Mesendoderm (in vitro differentiated cells): Measurements from ENCODE around the gene NEK8.

Source experiments
- DNase-seq: peaks from one replicate; pipeline ENCODE4 v3.0.0; 2013
- H2AK5ac ChIP-seq: 2 replicates; pipeline ENCODE4 v1.6.1; 2013; ENCODE audit warnings: low read length, inconsistent platforms
- H2BK120ac ChIP-seq: 2 replicates; pipeline ENCODE4 v1.6.1; 2013; ENCODE audit warnings: low read depth, mild to moderate bottlenecking, low read length, moderate library complexity, mixed read lengths
- H2BK15ac ChIP-seq: replicated peaks from 2 replicates; pipeline ENCODE4 v1.6.1; 2013; ENCODE audit warnings: low read depth, mild to moderate bottlenecking, moderate library complexity
- H2BK5ac ChIP-seq: 2 replicates; pipeline ENCODE4 v1.6.1; 2013; ENCODE audit warnings: low read length, inconsistent platforms
- H3K18ac ChIP-seq: 2 replicates; pipeline ENCODE4 v1.6.1; 2013; ENCODE audit warnings: mild to moderate bottlenecking, low read length, mixed read lengths
- H3K23ac ChIP-seq: one replicate; pipeline ENCODE4 v1.6.1; 2013; ENCODE audit warnings: low read length
- H3K27ac ChIP-seq: 2 replicates; pipeline ENCODE4 v1.5.1; 2013; ENCODE audit warnings: low read depth, mild to moderate bottlenecking, inconsistent platforms, low read length, moderate library complexity
- H3K27me3 ChIP-seq: 2 replicates; pipeline ENCODE4 v1.6.1; 2013; ENCODE audit warnings: low read length, control low read depth, mild to moderate bottlenecking, inconsistent platforms; ENCODE audit not compliant: insufficient read depth, poor library complexity
- H3K36me3 ChIP-seq: 2 replicates; pipeline ENCODE4 v1.6.1; 2013; ENCODE audit warnings: low read length, inconsistent platforms; ENCODE audit not compliant: control insufficient read depth, insufficient read depth
- H3K4ac ChIP-seq: one replicate; pipeline ENCODE4 v1.6.1; 2013; ENCODE audit warnings: low read depth, mild to moderate bottlenecking, low read length, moderate library complexity
- H3K4me1 ChIP-seq: 2 replicates; pipeline ENCODE4 v1.6.1; 2013; ENCODE audit warnings: low read depth, low read length, inconsistent platforms; ENCODE audit not compliant: control insufficient read depth
- H3K4me2 ChIP-seq: 2 replicates; pipeline ENCODE4 v1.6.1; 2013; ENCODE audit warnings: low read length
- H3K4me3 ChIP-seq: 2 replicates; pipeline ENCODE4 v1.5.1; 2013; ENCODE audit warnings: mild to moderate bottlenecking, low read length
- H3K56ac ChIP-seq: one replicate; pipeline ENCODE4 v1.6.1; 2013; ENCODE audit warnings: low read length
- H3K79me1 ChIP-seq: 2 replicates; pipeline ENCODE4 v1.6.1; 2013; ENCODE audit warnings: low read length, inconsistent platforms
- H3K79me2 ChIP-seq: 2 replicates; pipeline ENCODE4 v1.6.1; 2013; ENCODE audit warnings: mild to moderate bottlenecking, low read length; ENCODE audit not compliant: control insufficient read depth, insufficient read depth
- H3K9ac ChIP-seq: 2 replicates; pipeline ENCODE4 v1.6.1; 2013; ENCODE audit warnings: low read length, inconsistent platforms
- H4K5ac ChIP-seq: one replicate; pipeline ENCODE4 v1.6.1; 2013; ENCODE audit warnings: low read length
- H4K8ac ChIP-seq: one replicate; pipeline ENCODE4 v1.6.1; 2013; ENCODE audit warnings: low read depth, mild to moderate bottlenecking, control low read depth, low read length, moderate library complexity
- WGBS: extraction: QIAGEN DNeasy Blood & Tissue Kit; methylation state at CpG from one replicate; pipeline ENCODE4 v1.1.7; 2013; ENCODE audit warnings: low lambda C conversion rate, missing lambda C conversion rate; ENCODE audit not compliant: insufficient coverage; ENCODE audit errors: extremely low coverage; 5-methylcytosine and 5-hydroxymethylcytosine counted together

Gene NEK8

GRCh38 chr17:28747051-28747691 lies 18.6 kb downstream of the NEK8 start:
- Histone ChIP-seq H3K4me1 (peaks cover 11% of the 10 kb centered on the region), H2BK120ac (no peak overlapping the region), H2AK5ac (no peak overlapping the region), H3K18ac (no peak overlapping the region), H3K23ac (no peak overlapping the region), H3K79me1 (peaks cover 30% of the 10 kb centered on the region), H2BK15ac (no peak overlapping the region), H3K36me3 (peaks cover 37% of the 10 kb centered on the region), H3K4me2 (peak overlapping the region; percentile 19), H3K9ac (peak overlapping the region; percentile 91), H4K8ac (no peak overlapping the region), H3K4ac (no peak overlapping the region), H3K4me3 (no peak overlapping the region), H3K27ac (peak overlapping the region; percentile 18), H4K5ac (no peak overlapping the region), H3K56ac (peak overlapping the region; percentile 94), H3K79me2 (peaks cover 40% of the 10 kb centered on the region), H2BK5ac (no peak overlapping the region), H3K27me3 (no peaks in the 10 kb centered on the region)
- peak; percentile 78 for DNase-seq
- WGBS: no CpG with 5 or more reads among the region's 7 CpGs

GRCh38 chr17:28747801-28748750 lies 19.5 kb downstream of the NEK8 start:
- H4K8ac ChIP-seq: no peak overlapping the region
- peaks cover 30% of the 10 kb centered on the region for H3K79me1 ChIP-seq
- H3K9ac ChIP-seq: no peak overlapping the region
- no peak overlapping the region for H2BK120ac ChIP-seq
- peaks cover 40% of the 10 kb centered on the region for H3K36me3 ChIP-seq
- DNase-seq: no peak
- no peak overlapping the region for H3K4me2 ChIP-seq
- H3K27ac ChIP-seq: peak overlapping the region; percentile 3
- H3K79me2 ChIP-seq: peaks cover 40% of the 10 kb centered on the region
- peak overlapping the region; percentile 34 for H3K56ac ChIP-seq
- H2BK5ac ChIP-seq: no peak overlapping the region
- WGBS: no CpG with 5 or more reads among the region's 18 CpGs
- H2AK5ac ChIP-seq: no peak overlapping the region
- H2BK15ac ChIP-seq: no peak overlapping the region
- H3K4ac ChIP-seq: no peak overlapping the region
- H4K5ac ChIP-seq: no peak overlapping the region
- no peak overlapping the region for H3K4me3 ChIP-seq
- no peak overlapping the region for H3K18ac ChIP-seq
- peaks cover 11% of the 10 kb centered on the region for H3K4me1 ChIP-seq
- no peaks in the 10 kb centered on the region for H3K27me3 ChIP-seq
- no peak overlapping the region for H3K23ac ChIP-seq

GRCh38 chr17:28748852-28749515 lies 20.4 kb downstream of the NEK8 start:
- no peak overlapping the region for H2BK5ac ChIP-seq
- H3K9ac ChIP-seq: no peak overlapping the region
- H2BK120ac ChIP-seq: no peak overlapping the region
- H3K36me3 ChIP-seq: peaks cover 40% of the 10 kb centered on the region
- H3K27ac ChIP-seq: no peak overlapping the region
- H3K4ac ChIP-seq: no peak overlapping the region
- no peak overlapping the region for H3K4me2 ChIP-seq
- H3K4me1 ChIP-seq: peaks cover 11% of the 10 kb centered on the region
- H3K23ac ChIP-seq: no peak overlapping the region
- H4K8ac ChIP-seq: no peak overlapping the region
- H3K79me2 ChIP-seq: peaks cover 40% of the 10 kb centered on the region
- no peak overlapping the region for H4K5ac ChIP-seq
- DNase-seq: no peak
- H2BK15ac ChIP-seq: no peak overlapping the region
- H3K27me3 ChIP-seq: no peaks in the 10 kb centered on the region
- no peak overlapping the region for H2AK5ac ChIP-seq
- H3K79me1 ChIP-seq: peaks cover 30% of the 10 kb centered on the region
- no CpG with 5 or more reads among the region's 18 CpGs for WGBS
- H3K4me3 ChIP-seq: no peak overlapping the region
- H3K18ac ChIP-seq: no peak overlapping the region
- H3K56ac ChIP-seq: no peak overlapping the region

DNA sequence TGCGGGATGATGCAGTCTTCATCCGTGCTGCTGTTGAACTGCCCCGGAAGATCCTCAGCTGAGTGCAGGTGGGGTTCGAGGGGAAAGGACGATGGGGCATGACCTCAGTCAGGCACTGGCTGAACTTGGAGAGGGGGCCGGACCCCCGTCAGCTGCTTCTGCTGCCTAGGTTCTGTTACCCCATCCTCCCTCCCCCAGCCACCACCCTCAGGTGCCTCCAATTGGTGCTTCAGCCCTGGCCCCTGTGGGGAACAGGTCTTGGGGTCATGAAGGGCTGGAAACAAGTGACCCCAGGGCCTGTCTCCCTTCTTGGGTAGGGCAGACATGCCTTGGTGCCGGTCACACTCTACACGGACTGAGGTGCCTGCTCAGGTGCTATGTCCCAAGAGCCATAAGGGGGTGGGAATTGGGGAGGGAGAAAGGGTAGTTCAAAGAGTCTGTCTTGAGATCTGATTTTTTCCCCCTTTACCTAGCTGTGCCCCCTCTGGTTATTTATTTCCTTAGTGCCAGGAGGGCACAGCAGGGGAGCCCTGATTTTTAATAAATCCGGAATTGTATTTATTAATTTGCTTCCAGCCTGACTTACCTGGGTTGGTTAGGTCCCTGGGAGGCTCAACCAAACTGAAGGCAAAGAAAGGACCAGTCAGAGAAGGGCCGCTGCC lies 21.1 kb downstream of the NEK8 start:
- Histone ChIP-seq H2BK120ac (no peak overlapping the region), H2AK5ac (no peak overlapping the region), H3K9ac (no peak overlapping the region), H3K36me3 (peaks cover 40% of the 10 kb centered on the region), H2BK15ac (no peak overlapping the region), H3K79me2 (peaks cover 36% of the 10 kb centered on the region), H3K23ac (no peak overlapping the region), H4K5ac (no peak overlapping the region), H3K4ac (no peak overlapping the region), H3K27ac (peak overlapping the region; percentile 2), H4K8ac (no peak overlapping the region), H3K79me1 (peaks cover 30% of the 10 kb centered on the region), H3K56ac (no peak overlapping the region), H3K4me1 (peaks cover 11% of the 10 kb centered on the region), H2BK5ac (no peak overlapping the region), H3K27me3 (no peaks in the 10 kb centered on the region), H3K4me3 (no peak overlapping the region), H3K18ac (no peak overlapping the region), H3K4me2 (no peak overlapping the region)
- peak; percentile 19 for DNase-seq
- no CpG with 5 or more reads among the region's 11 CpGs for WGBS

GRCh38 chr17:28750178-28751047 lies 21.8 kb downstream of the NEK8 start:
- no peak overlapping the region for H2AK5ac ChIP-seq
- WGBS: no CpG with 5 or more reads among the region's 20 CpGs
- H3K36me3 ChIP-seq: peaks cover 40% of the 10 kb centered on the region
- H3K23ac ChIP-seq: peak overlapping the region; percentile 24
- no peak overlapping the region for H3K27ac ChIP-seq
- no peak overlapping the region for H3K4me2 ChIP-seq
- peak overlapping the region; percentile 51 for H3K9ac ChIP-seq
- H3K79me2 ChIP-seq: peaks cover 28% of the 10 kb centered on the region
- H2BK15ac ChIP-seq: no peak overlapping the region
- no peaks in the 10 kb centered on the region for H3K27me3 ChIP-seq
- no peak overlapping the region for H3K4ac ChIP-seq
- H2BK120ac ChIP-seq: no peak overlapping the region
- H4K5ac ChIP-seq: no peak overlapping the region
- H3K4me3 ChIP-seq: no peak overlapping the region
- H3K4me1 ChIP-seq: peaks cover 11% of the 10 kb centered on the region
- no peak overlapping the region for H3K18ac ChIP-seq
- DNase-seq: peak; percentile 96
- peaks cover 30% of the 10 kb centered on the region for H3K79me1 ChIP-seq
- no peak overlapping the region for H4K8ac ChIP-seq
- peak overlapping the region; percentile 49 for H3K56ac ChIP-seq
- no peak overlapping the region for H2BK5ac ChIP-seq
